HL-60 (cell line): ENCODE measurements around the gene RNFT2.
"Not testable (repeated sequence)": the region's sequence is repeated elsewhere in the genome, so short reads cannot be mapped to it uniquely, and the experiment has no call there.

Source experiments
- DNase-seq, 2 experiments: peaks; one replicate each; pipeline ENCODE4 v3.0.0-alpha.2; 2010 to 2020; ENCODE audit warnings: low read depth in 1 of 2, low spot score in 1 of 2
- H3K27ac ChIP-seq: fragments of 250-450 bp; sonication (Bioruptor Pico); replicated peaks from 2 replicates; pipeline ENCODE4 v1.5.1; 2020; ENCODE audit warnings: mild to moderate bottlenecking, moderate library complexity
- H3K27me3 ChIP-seq: fragments of 250-450 bp; sonication (Bioruptor Pico); 2 replicates; pipeline ENCODE4 v1.5.1; 2021; ENCODE audit warnings: mild to moderate bottlenecking, moderate library complexity; ENCODE audit not compliant: insufficient read depth, poor library complexity, severe bottlenecking
- H3K4me3 ChIP-seq: replicated peaks from 2 replicates; pipeline ENCODE4 v1.5.1; 2011; ENCODE audit warnings: mild to moderate bottlenecking, control low read depth, low read length; ENCODE audit not compliant: insufficient read depth
- CTCF ChIP-seq: IDR thresholded peaks from one replicate; pipeline ENCODE4 v1.5.1; 2011; ENCODE audit warnings: low read length, control low read depth, inconsistent platforms; ENCODE audit not compliant: insufficient read depth
- GABPA ChIP-seq: IDR thresholded peaks from 2 replicates; pipeline ENCODE4 v1.6.1; 2012; ENCODE audit warnings: low read depth
- POLR2AphosphoS5 ChIP-seq: IDR thresholded peaks from 2 replicates; pipeline ENCODE4 v1.6.1; 2012; ENCODE audit warnings: low read depth
- REST ChIP-seq: IDR thresholded peaks from 2 replicates; pipeline ENCODE4 v1.6.1; 2012; ENCODE audit warnings: low read depth; ENCODE audit not compliant: insufficient replicate concordance
- SPI1 ChIP-seq: IDR thresholded peaks from 2 replicates; pipeline ENCODE4 v1.6.1; 2012; ENCODE audit warnings: low read depth, mild to moderate bottlenecking, borderline replicate concordance

The RNFT2 gene

GRCh38 chr12:116736962-116737773, 947 bp upstream of the RNFT2 start:
- peak overlapping the region; percentile 94 for H3K4me3 ChIP-seq
- peak in 1 of 2 experiments; percentile 49 for DNase-seq
- H3K27me3 ChIP-seq: no peaks in the 10 kb centered on the region
- H3K27ac ChIP-seq: no peak overlapping the region
- TF ChIP-seq SPI1 (no peak), CTCF (no peak), POLR2AphosphoS5 (no peak), REST (no peak), GABPA (no peak)

GRCh38 chr12:116739381-116739887, 1.3 kb downstream of the RNFT2 start:
- Histone ChIP-seq H3K4me3 (no peak overlapping the region), H3K27ac (no peak overlapping the region), H3K27me3 (no peaks in the 10 kb centered on the region)
- no peak for TF ChIP-seq GABPA
- TF ChIP-seq CTCF: no peak
- TF ChIP-seq SPI1: no peak
- no peak for DNase-seq

- H3K27me3 ChIP-seq, H3K27ac ChIP-seq, H3K4me3 ChIP-seq, DNase-seq: not testable (repeated sequence)
These were observed 4.7 kb downstream of the RNFT2 start for GRCh38 chr12:116742787-116743186.

- H3K27ac ChIP-seq: no peak overlapping the region
- no peaks in the 10 kb centered on the region for H3K27me3 ChIP-seq
- DNase-seq: no peak
- no peak for TF ChIP-seq GABPA
- TF ChIP-seq POLR2AphosphoS5: no peak
- TF ChIP-seq CTCF: no peak
- TF ChIP-seq SPI1: no peak
- no peak for TF ChIP-seq REST
- no peak overlapping the region for H3K4me3 ChIP-seq
These were observed 6.7 kb downstream of the RNFT2 start for GRCh38 chr12:116744766-116745165.
